CD14-positive monocyte (primary cell): ENCODE measurements around the gene YTHDC1. TPM values are rescaled to one million over a fixed set of nuclear protein-coding genes. Genes with fewer than 3 reads are reported as not detected.

ENCODE experiments used
- DNase-seq, 3 donors: peaks; one replicate each; pipeline ENCODE4 v3.0.0-alpha.2; 2011 to 2022
- H2AFZ ChIP-seq: 2 replicates; pipeline ENCODE4 v1.6.0; 2012; ENCODE audit warnings: mild to moderate bottlenecking, low read depth, low read length, inconsistent platforms; ENCODE audit not compliant: insufficient read depth, poor library complexity, severe bottlenecking
- H3K27ac ChIP-seq, 2 donors: 1 replicate in 1 of 2; 2 replicates in 1 of 2; pipeline ENCODE4 v1.5.1; 2012 to 2013; ENCODE audit warnings: low read length in 2 of 2, control low read depth in 1 of 2, inconsistent platforms in 1 of 2, low read depth in 1 of 2, mild to moderate bottlenecking in 1 of 2
- H3K27me3 ChIP-seq, 2 donors: one replicate each; pipeline versions ENCODE4 v1.6.0 to v1.6.1; 2011 to 2013; ENCODE audit warnings: low read length in 2 of 2; ENCODE audit not compliant: control insufficient read depth in 2 of 2, insufficient read depth in 2 of 2
- H3K36me3 ChIP-seq, 2 donors: replicated peaks in 1 of 2; 1 replicate in 1 of 2; 2 replicates in 1 of 2; pipeline versions ENCODE4 v1.5.1 to v1.6.1; 2012 to 2013; ENCODE audit warnings: low read length in 2 of 2, control low read depth in 1 of 2, inconsistent platforms in 1 of 2, mild to moderate bottlenecking in 1 of 2; ENCODE audit not compliant: insufficient read depth in 2 of 2, control insufficient read depth in 1 of 2
- H3K4me1 ChIP-seq, 2 donors: 1 replicate in 1 of 2; 2 replicates in 1 of 2; pipeline versions ENCODE4 v1.5.1 to v1.6.1; 2012 to 2013; ENCODE audit warnings: low read length in 2 of 2, control low read depth in 1 of 2, inconsistent platforms in 1 of 2, mild to moderate bottlenecking in 1 of 2, moderate library complexity in 1 of 2; ENCODE audit not compliant: insufficient read depth in 2 of 2, control insufficient read depth in 1 of 2
- H3K4me2 ChIP-seq: replicated peaks from 2 replicates; pipeline ENCODE3; 2012; ENCODE audit warnings: low read length, moderate library complexity, mild to moderate bottlenecking; ENCODE audit not compliant: poor library complexity, severe bottlenecking; ENCODE audit errors: extremely low read depth
- H3K4me3 ChIP-seq, 3 experiments: fragments of 200-600 bp in 1 of 3; sonication (generic) in 1 of 3; replicated peaks in 1 of 3; 1 replicate in 2 of 3; 2 replicates in 1 of 3; pipeline ENCODE4 v1.5.1; 2011 to 2013; ENCODE audit warnings: low read length in 3 of 3, mild to moderate bottlenecking in 3 of 3, control low read depth in 2 of 3, low read depth in 2 of 3, inconsistent platforms in 1 of 3, moderate library complexity in 1 of 3
- H3K79me2 ChIP-seq: 2 replicates; pipeline ENCODE4 v1.6.0; 2012; ENCODE audit warnings: mild to moderate bottlenecking, control low read depth, inconsistent platforms, low read length, moderate library complexity; ENCODE audit not compliant: insufficient read depth
- H3K9ac ChIP-seq: 2 replicates; pipeline ENCODE4 v1.6.0; 2017; ENCODE audit warnings: low read length, mild to moderate bottlenecking; ENCODE audit not compliant: insufficient read depth, poor library complexity, severe bottlenecking
- H3K9me3 ChIP-seq, 2 donors: replicated peaks in 1 of 2; 1 replicate in 1 of 2; 2 replicates in 1 of 2; pipeline versions ENCODE4 v1.5.1 to v1.6.1; 2012 to 2013; ENCODE audit warnings: low read length in 2 of 2, control low read depth in 1 of 2; ENCODE audit not compliant: control insufficient read depth in 1 of 2, insufficient read depth in 1 of 2
- H4K20me1 ChIP-seq: 2 replicates; pipeline ENCODE4 v1.6.0; 2012; ENCODE audit warnings: mild to moderate bottlenecking, low read length, control low read depth, moderate library complexity; ENCODE audit not compliant: insufficient read depth
- H3K27ac Mint-ChIP-seq, 7 donors: one replicate each; pipeline ENCODE4 v1.8.0; 2020; ENCODE audit warnings: mild to moderate bottlenecking in 7 of 7, mixed read lengths in 7 of 7, moderate library complexity in 6 of 7, inconsistent platforms in 2 of 7
- H3K27me3 Mint-ChIP-seq, 3 donors: one replicate each; pipeline ENCODE4 v1.8.0; 2021 to 2022; ENCODE audit warnings: low read depth in 3 of 3, mild to moderate bottlenecking in 3 of 3, mixed read lengths in 3 of 3, moderate library complexity in 3 of 3, inconsistent platforms in 1 of 3
- H3K36me3 Mint-ChIP-seq, 2 donors: one replicate each; pipeline ENCODE4 v1.8.0; 2020; ENCODE audit warnings: mixed read lengths in 2 of 2, inconsistent platforms in 1 of 2, mild to moderate bottlenecking in 1 of 2
- H3K4me1 Mint-ChIP-seq: one replicate; pipeline ENCODE4 v1.8.0; 2020; ENCODE audit warnings: mild to moderate bottlenecking, mixed read lengths
- H3K4me3 Mint-ChIP-seq, 2 donors: one replicate each; pipeline ENCODE4 v1.8.0; 2020; ENCODE audit warnings: mild to moderate bottlenecking in 2 of 2, mixed read lengths in 2 of 2, moderate library complexity in 1 of 2
- H3K9me3 Mint-ChIP-seq, 7 donors: one replicate each; pipeline ENCODE4 v1.8.0; 2020 to 2022; ENCODE audit warnings: mixed read lengths in 7 of 7, mild to moderate bottlenecking in 6 of 7, moderate library complexity in 6 of 7, inconsistent platforms in 2 of 7
- WGBS: methylation state at CpG from one replicate; pipeline ENCODE4 v1.1.5; 2013; ENCODE audit warnings: missing lambda C conversion rate; ENCODE audit not compliant: insufficient coverage; 5-methylcytosine and 5-hydroxymethylcytosine counted together
- intact Hi-C, 2 donors: fragments of 100-400 bp; cut with micrococcal nuclease; formaldehyde crosslinking; loops; one replicate each; pipeline versions ENCODE4 v1.15.0 to v1.15.1; 2023
- polyA plus RNA-seq, 3 donors: library from polyadenylated mRNA; depleted of rRNA in 1 of 3; unstranded in 2 of 3; stranded (reverse) in 1 of 3; fragments of 300-500 nt in 2 of 3; fragments of >200 nt in 1 of 3; fragmentation: Illumina TruSeq in 2 of 3; gene quantifications; 1 replicate in 2 of 3; 2 replicates in 1 of 3; pipeline ENCODE4 v1.2.3, GENCODE V29; 2012 to 2021
- TF ChIP-seq, protein P1 (sequence below): fragments of 200-600 bp; IDR thresholded peaks from one replicate; pipeline ENCODE4 v1.8.0; 2022; ENCODE audit warnings: antibody characterized with exemption, mild to moderate bottlenecking

The YTHDC1 gene
- polyA plus RNA-seq, 3 donors = 11.0 to 30.8 (median 11.5) TPM

- Histone ChIP-seq H3K27ac (no peak overlapping the region), H4K20me1 (peaks cover 95% of the 10 kb centered on the region), H3K4me1 (no peaks in the 10 kb centered on the region), H3K9me3 (no peaks in the 10 kb centered on the region), H3K4me3 (no peak overlapping the region), H3K36me3 (peaks cover 44 to 47% of the 10 kb centered on the region in 2 donors), H3K79me2 (peaks cover 84% of the 10 kb centered on the region), H3K9ac (no peak overlapping the region), H3K4me2 (no peak overlapping the region), H2AFZ (no peak overlapping the region), H3K27me3 (no peaks in the 10 kb centered on the region)
- Mint-ChIP-seq H3K9me3 (no peaks in the 10 kb centered on the region), H3K27me3 (peaks cover 0 to 2% (median 0%) of the 10 kb centered on the region in 3 donors), H3K4me1 (peaks cover 12% of the 10 kb centered on the region), H3K27ac (peak overlapping the region in 1 of 7 donors; percentile 20), H3K36me3 (peaks cover 39 to 43% of the 10 kb centered on the region in 2 donors), H3K4me3 (no peak overlapping the region)
- intact Hi-C loops = no loop called here
- WGBS = 100% methylated on average over 2 of the region's 3 CpGs
- DNase-seq = no peak
- TF ChIP-seq, protein P1, sequence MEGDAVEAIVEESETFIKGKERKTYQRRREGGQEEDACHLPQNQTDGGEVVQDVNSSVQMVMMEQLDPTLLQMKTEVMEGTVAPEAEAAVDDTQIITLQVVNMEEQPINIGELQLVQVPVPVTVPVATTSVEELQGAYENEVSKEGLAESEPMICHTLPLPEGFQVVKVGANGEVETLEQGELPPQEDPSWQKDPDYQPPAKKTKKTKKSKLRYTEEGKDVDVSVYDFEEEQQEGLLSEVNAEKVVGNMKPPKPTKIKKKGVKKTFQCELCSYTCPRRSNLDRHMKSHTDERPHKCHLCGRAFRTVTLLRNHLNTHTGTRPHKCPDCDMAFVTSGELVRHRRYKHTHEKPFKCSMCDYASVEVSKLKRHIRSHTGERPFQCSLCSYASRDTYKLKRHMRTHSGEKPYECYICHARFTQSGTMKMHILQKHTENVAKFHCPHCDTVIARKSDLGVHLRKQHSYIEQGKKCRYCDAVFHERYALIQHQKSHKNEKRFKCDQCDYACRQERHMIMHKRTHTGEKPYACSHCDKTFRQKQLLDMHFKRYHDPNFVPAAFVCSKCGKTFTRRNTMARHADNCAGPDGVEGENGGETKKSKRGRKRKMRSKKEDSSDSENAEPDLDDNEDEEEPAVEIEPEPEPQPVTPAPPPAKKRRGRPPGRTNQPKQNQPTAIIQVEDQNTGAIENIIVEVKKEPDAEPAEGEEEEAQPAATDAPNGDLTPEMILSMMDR = no peak
These were observed 11.3 kb downstream of the YTHDC1 start for GRCh38 chr4:68338625-68339024.

GRCh38 chr4:68337522-68337921 is 12.4 kb downstream of the YTHDC1 start:
- Histone ChIP-seq H2AFZ (no peak overlapping the region), H3K4me1 (no peaks in the 10 kb centered on the region), H3K27me3 (no peaks in the 10 kb centered on the region), H3K9me3 (no peaks in the 10 kb centered on the region), H3K4me2 (no peak overlapping the region), H3K9ac (no peak overlapping the region), H3K4me3 (no peak overlapping the region), H3K27ac (peak overlapping the region in 1 of 2 donors; percentile 18), H3K36me3 (peaks cover 56 to 58% of the 10 kb centered on the region in 2 donors), H4K20me1 (peaks cover 95% of the 10 kb centered on the region), H3K79me2 (peaks cover 73% of the 10 kb centered on the region)
- no peak overlapping the region for H3K4me3 Mint-ChIP-seq
- WGBS = 100% methylated on average over 2 of the region's 7 CpGs
- intact Hi-C loops = no loop called here
- TF ChIP-seq, protein P1 = no peak
- no peak for DNase-seq
- no peak overlapping the region for H3K27ac Mint-ChIP-seq
- H3K36me3 Mint-ChIP-seq = peaks cover 50 to 54% of the 10 kb centered on the region in 2 donors
- no peaks in the 10 kb centered on the region for H3K9me3 Mint-ChIP-seq
- H3K4me1 Mint-ChIP-seq = peaks cover 12% of the 10 kb centered on the region
- H3K27me3 Mint-ChIP-seq = peaks cover 0 to 2% (median 0%) of the 10 kb centered on the region in 3 donors
